GM18519 (cell line): ENCODE data around the gene AOPEP.
"Not testable (repeated sequence)": the region's sequence is repeated elsewhere in the genome, so short reads cannot be mapped to it uniquely, and the experiment has no call there.

Experiments used
- ATAC-seq: cut with Tn5 transposase; IDR thresholded peaks from one replicate; pipeline ENCODE4 v1.9.1; 2021; ENCODE audit warnings: mild to moderate bottlenecking, moderate library complexity; ENCODE audit not compliant: unreplicated experiment, low FRiP score

The AOPEP gene

GRCh38 chr9:94811074-94811473, 84.6 kb downstream of the AOPEP start:
- no peak for ATAC-seq

- ATAC-seq, result no peak
Measured at GRCh38 chr9:94812343-94812742, 85.8 kb downstream of the AOPEP start.

- ATAC-seq, result no peak
Measured at GRCh38 chr9:94813379-94813778, 86.9 kb downstream of the AOPEP start.

- no peak for ATAC-seq
Measured at GRCh38 chr9:94817291-94818177, 91.0 kb downstream of the AOPEP start.

GRCh38 chr9:94818178-94818541, 91.7 kb downstream of the AOPEP start:
- ATAC-seq, result no peak

GRCh38 chr9:94819161-94819687, 92.7 kb downstream of the AOPEP start:
- no peak for ATAC-seq

GRCh38 chr9:94821098-94821887, 94.8 kb downstream of the AOPEP start:
- ATAC-seq, result no peak

- ATAC-seq, result no peak
Measured at GRCh38 chr9:94822273-94822672, 95.8 kb downstream of the AOPEP start.

- no peak for ATAC-seq
Measured at GRCh38 chr9:94823710-94824109, 97.2 kb downstream of the AOPEP start.

GRCh38 chr9:94824411-94824810, 97.9 kb downstream of the AOPEP start:
- ATAC-seq, result no peak

- ATAC-seq, result no peak
Measured at GRCh38 chr9:94824913-94825610, 98.6 kb downstream of the AOPEP start.

- no peak for ATAC-seq
Measured at GRCh38 chr9:94825611-94825958, 99.1 kb downstream of the AOPEP start.

GRCh38 chr9:94826044-94826443, 99.5 kb downstream of the AOPEP start:
- no peak for ATAC-seq

GRCh38 chr9:94826644-94827410, 100.3 kb downstream of the AOPEP start:
- ATAC-seq, result no peak

- ATAC-seq, result no peak
Measured at GRCh38 chr9:94827584-94828304, 101.2 kb downstream of the AOPEP start.

- no peak for ATAC-seq
Measured at GRCh38 chr9:94829380-94830070, 103.0 kb downstream of the AOPEP start.

- ATAC-seq, result not testable (repeated sequence)
Measured at GRCh38 chr9:94830071-94830604, 103.6 kb downstream of the AOPEP start.

GRCh38 chr9:94833802-94834201, 107.3 kb downstream of the AOPEP start:
- ATAC-seq, result no peak

GRCh38 chr9:94837404-94837803, 110.9 kb downstream of the AOPEP start:
- ATAC-seq, result no peak
